Fibroblast of mammary gland (primary cell): ENCODE results near the gene COMMD10.
A peak's percentile ranks its signal among the peaks of the same experiment; 100 is the strongest.

Experiments used
- DNase-seq: peaks from one replicate; pipeline ENCODE4 v3.0.0-alpha.2; 2010; ENCODE audit warnings: low read depth
- H3K4me3 ChIP-seq: 2 replicates; pipeline ENCODE4 v1.5.1; 2011; ENCODE audit warnings: low read depth, mild to moderate bottlenecking, low read length, moderate library complexity; ENCODE audit not compliant: control insufficient read depth
- CTCF ChIP-seq: conservative IDR thresholded peaks from 2 replicates; pipeline ENCODE4 v1.5.1; 2011; ENCODE audit warnings: low read depth, low read length, inconsistent platforms; ENCODE audit not compliant: control insufficient read depth, insufficient read depth

Gene COMMD10

GRCh38 chr5:116130471-116130870 is 45.6 kb downstream of the COMMD10 start:
- DNase-seq: peak; percentile 35
- no peak overlapping the region for H3K4me3 ChIP-seq
- no peak for TF ChIP-seq CTCF

- DNase-seq: no peak
- H3K4me3 ChIP-seq: no peak overlapping the region
- no peak for TF ChIP-seq CTCF
These were observed 46.2 kb downstream of the COMMD10 start for GRCh38 chr5:116130976-116131375.

GRCh38 chr5:116133281-116133680 is 48.5 kb downstream of the COMMD10 start:
- DNase-seq: no peak
- no peak overlapping the region for H3K4me3 ChIP-seq
- TF ChIP-seq CTCF: no peak

- DNase-seq: no peak
- no peak for TF ChIP-seq CTCF
- H3K4me3 ChIP-seq: no peak overlapping the region
These were observed 50.5 kb downstream of the COMMD10 start for GRCh38 chr5:116135344-116135743.

- DNase-seq: peak; percentile 64
- H3K4me3 ChIP-seq: no peak overlapping the region
- peak; percentile 88 for TF ChIP-seq CTCF
These were observed 52.9 kb downstream of the COMMD10 start for GRCh38 chr5:116137544-116138378.

GRCh38 chr5:116142495-116142894 is 57.7 kb downstream of the COMMD10 start:
- no peak for DNase-seq
- TF ChIP-seq CTCF: peak; percentile 1
- H3K4me3 ChIP-seq: no peak overlapping the region
